GM18858 (cell line): ENCODE measurements around the gene STARD13.
"Not testable (repeated sequence)": the region's sequence is repeated elsewhere in the genome, so short reads cannot be mapped to it uniquely, and the experiment has no call there.

Source experiments
- ATAC-seq: cut with Tn5 transposase; IDR thresholded peaks from one replicate; pipeline ENCODE4 v1.9.1; 2021; ENCODE audit not compliant: unreplicated experiment

The STARD13 gene

DNA sequence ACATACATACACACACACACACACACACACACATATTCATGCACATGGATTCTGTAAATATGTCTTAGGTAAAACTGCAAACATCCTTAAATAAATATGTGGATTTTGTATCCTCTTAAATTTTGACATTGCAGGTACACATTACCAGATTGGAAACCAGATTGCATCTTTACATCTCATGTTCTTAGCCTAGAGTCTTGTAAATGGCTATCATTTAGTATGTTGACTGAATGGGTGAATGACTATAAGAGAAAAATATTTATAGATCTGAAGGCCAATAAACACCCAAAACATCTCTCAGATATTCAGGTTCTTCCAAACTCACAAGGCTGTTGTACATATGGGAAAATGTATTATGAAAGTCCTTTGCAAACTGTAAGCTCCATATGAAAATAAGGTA, 104.3 kb downstream of the STARD13 start:
- no peak for ATAC-seq

DNA sequence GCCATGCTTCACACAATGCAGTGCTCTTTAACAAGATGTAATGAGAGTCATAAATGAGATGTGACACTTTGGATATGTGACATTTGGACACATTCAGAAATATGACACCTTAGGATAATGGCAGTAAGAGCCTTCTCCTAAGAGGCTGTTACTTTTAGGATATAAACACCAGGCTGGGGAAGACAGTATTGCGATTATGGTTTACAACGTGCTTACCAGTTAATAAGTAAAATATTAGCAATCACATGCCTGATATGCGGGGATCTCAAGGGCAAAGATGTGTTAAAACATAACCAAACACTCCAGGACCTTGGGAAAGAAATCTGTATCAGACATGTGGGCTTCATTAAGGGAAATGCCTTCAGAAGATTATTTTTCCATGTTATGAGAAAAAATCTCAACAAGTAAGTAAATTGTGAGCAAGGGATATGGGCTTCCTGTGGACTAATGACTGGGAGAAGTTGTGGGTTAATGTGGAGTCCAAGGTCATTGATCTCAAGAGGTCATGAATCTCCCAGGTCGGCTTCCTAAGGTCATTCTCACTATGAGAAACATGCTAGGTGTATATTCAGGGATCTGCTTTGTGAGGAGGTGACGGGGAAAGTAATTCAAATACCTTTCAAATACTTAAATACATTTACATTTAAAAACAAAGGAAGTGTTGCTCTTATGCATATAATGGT, 105.3 kb downstream of the STARD13 start:
- ATAC-seq, result no peak

DNA sequence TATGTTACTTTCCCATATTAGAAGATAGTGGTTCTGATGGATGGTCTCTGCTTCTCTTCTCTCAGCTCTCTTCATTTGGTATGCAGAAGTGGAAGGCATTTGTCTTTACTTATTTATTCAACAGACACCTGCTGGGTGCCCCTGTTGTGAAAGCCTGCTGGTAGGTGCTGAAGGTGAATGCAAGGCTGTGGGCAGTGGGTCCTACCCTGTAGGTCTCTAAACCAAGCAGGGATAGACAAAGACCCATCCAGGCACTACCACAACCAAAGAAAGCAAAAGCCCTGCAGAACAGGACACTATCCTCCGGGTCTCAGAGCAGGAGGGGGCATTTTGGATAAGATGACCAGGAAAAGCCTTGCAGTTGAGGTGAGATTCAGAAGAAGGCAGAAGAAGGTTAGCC, 106.1 kb downstream of the STARD13 start:
- no peak for ATAC-seq

DNA sequence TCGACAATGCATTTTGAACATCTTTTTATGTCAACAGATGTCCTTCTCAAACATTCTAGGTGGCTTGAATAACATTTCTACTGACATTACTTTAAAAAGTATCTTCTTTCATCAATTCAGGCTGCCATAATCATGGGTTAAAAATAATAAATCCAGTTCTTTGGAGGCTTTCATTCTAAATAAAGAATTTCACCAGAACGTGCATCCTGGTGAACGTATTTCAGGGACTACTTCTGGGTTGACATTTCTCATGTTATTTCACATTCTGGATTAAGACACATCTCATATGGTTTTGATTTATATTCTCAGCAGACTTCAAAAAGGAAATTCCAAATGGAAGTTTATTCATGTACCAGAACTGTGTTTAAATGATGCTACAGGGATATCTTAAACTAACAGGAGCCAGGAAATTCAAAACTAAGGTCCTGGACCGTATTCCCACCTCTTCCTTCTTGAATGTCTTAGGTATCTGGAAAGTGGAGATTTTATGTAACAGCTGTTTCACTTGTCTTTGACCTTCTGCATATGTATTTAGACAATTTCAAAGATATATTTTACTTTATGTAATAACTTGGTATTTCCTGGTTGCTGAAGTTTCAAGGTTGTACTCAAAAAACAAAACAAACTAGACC, 107.2 kb downstream of the STARD13 start:
- no peak for ATAC-seq

DNA sequence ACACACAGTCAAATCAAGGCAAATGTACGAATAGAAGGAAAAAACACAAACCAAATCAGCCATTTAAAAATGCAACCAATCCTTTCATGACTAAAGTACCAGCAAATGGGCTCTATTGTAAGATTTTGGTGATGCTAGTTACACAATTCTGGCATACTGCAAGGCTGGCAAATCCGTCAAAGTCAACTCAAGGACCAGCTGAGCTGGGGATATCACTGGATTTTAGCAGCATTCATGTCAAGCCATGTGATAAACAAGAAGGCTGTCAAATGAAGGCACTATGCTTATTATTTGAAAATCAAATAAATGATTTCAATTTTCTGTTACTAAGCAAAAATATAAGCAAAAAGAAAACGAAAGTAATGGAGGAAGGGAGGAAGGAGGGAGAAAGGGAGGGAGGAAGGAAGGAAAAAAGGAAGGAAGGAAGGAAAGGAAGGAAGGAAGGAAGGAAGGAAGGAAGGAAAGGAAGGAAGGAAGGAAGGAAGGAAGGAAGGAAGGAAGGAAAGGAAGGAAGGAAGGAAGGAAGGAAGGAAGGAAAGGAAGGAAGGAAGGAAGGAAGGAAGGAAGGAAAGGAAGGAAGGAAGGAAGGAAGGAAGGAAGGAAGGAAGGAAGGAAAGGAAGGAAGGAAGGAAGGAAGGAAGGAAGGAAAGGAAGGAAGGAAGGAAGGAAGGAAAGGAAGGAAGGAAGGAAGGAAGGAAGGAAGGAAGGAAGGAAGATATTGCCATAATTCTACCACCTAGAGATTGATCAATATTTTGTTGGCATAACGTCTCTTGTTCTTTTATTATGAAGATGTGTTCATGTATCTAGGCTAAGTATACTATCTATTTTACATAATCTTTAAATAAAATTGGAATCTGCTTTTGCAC, 108.0 kb downstream of the STARD13 start:
- not testable (repeated sequence) for ATAC-seq

DNA sequence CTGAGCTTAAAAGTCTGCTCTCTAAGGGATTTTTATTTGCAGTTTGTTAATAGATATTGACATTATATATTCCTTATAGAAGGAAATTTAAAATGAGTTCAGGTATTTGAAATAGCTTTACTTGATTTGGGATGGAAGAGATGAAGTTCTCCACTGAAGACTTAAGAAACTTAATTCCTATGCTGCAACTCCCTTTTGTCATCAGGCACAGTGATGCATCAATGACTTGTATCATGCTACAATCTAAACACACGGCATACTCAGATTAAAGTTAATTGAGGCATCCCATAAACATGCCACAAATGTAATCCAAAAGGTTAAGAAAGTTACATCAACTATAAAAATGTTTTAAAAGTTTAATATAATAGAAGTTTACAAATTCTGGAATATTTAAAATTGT, 109.0 kb downstream of the STARD13 start:
- no peak for ATAC-seq

DNA sequence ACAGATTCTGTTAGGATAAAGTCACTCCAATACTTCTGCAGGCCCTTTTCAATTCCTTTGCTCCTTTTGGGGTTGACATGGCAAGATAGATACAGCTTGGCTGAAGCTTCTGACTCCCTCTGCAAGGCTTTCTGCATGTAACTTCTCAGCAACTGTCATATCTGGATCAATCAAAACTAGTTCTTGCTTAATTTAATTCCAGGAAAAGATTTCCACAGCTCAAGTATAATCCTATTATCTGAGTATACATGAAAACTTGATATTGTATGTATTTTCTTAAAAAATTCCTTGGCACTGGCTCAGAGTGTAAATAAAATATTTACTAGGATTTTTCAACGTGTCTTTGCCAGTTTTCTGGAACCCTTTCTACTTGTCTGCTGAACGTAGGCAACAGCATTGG, 109.6 kb downstream of the STARD13 start:
- ATAC-seq, result no peak

DNA sequence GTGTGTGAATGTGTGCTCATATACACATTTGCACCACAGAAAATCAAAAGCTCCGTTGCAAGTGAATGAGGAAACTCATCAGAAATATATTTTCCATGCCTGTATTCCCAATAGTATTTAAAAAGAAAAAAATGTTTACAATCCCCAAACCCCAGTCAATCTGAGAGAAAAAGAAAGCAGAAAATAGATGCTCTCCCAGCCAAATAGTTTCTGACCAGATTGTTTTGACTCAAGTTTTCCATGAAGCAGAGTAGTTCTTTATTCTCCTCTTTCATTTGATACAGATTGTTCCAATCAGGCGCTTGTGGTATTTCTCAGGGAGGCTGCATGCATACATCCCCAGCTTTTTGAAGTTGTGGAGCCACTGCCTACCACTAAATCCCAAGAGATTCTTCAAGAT, 110.6 kb downstream of the STARD13 start:
- ATAC-seq, result no peak

DNA sequence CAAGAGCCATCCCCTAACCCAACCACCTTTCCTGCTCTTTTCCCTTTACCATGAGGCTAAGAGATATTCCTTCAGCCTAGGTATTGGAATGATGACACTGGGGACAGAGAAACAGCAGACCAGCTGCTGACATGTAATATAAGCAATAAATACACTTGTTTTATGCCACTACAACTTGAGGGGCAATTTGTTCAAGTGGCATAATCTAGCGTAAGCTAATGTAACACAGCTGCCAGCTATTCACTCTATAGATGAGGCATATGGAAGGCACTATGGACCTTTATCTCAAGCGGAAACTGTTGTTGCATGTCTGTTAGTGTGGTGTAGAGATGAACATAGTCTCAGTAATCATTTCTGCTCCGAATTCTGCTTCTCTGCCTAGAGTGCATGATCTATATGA, 111.1 kb downstream of the STARD13 start:
- ATAC-seq, result no peak

DNA sequence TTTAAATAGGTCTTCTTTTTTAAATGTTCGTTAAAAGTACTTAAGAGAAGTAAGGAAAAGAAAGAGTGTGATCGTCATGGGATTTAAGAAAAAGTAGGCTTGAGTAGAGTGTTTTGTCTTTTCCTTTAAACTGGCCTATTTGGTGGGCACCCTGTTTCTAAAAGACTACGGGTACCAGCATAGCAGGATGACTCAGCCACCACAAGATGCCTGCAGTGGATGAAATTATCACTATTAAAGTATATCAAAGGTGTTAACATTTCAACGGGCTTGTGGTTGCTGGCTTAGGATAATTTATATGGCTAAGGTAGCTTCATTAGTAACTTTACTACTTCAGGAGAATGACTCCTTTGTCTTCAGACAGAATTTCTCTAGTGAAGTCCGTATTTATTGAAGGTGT, 112.6 kb downstream of the STARD13 start:
- no peak for ATAC-seq

DNA sequence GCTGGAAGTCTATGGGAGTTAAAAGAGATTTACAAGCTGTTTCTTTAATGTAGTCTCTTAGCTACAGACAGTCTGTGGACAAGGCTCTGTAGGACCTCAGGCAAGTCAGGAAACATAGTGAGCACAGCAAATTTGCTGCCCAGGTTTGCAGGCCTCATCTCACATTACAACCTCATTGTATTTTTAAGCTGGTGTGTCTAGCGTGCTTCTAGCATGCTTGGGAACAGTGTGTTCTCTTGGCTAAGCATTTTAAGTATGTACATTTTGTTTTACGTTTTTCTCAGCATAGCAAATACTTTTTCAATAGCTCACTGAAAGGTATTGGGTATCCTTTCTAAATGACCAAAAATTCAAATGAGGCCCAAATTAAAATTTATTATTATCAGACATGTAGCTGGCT, 113.2 kb downstream of the STARD13 start:
- ATAC-seq, result no peak

DNA sequence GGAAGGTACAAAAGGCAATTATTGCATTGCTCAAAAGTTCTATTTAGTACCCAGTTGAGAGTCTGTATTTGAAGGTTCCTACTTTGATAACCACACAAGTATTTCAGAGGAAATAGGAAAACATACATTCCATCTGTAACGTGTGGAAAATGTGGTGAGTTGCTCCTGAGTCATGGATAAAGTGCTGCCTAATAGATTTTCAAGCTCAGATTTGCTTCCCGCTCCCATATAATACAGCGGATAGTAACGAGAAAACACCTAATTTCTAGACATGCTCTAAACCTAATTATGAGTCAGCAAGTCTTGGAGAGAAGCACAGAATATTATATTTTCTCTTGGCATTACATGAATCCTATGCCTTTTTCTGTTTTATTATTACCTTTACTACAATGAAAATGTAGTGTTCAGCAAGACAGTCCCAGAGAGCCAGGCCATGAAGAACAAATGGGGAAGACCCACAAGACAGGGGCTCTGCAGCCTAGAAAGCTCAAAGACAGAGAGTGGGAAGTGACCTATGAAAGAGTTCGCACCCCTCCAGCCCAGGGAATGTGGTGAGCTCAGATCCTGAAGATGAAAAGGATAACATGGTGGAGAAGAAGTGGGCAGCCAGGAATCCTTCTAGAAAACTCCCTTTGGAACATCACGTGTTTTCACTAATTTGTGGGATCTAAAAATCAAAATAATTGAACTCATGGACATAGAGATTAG, 116.1 kb downstream of the STARD13 start:
- no peak for ATAC-seq

DNA sequence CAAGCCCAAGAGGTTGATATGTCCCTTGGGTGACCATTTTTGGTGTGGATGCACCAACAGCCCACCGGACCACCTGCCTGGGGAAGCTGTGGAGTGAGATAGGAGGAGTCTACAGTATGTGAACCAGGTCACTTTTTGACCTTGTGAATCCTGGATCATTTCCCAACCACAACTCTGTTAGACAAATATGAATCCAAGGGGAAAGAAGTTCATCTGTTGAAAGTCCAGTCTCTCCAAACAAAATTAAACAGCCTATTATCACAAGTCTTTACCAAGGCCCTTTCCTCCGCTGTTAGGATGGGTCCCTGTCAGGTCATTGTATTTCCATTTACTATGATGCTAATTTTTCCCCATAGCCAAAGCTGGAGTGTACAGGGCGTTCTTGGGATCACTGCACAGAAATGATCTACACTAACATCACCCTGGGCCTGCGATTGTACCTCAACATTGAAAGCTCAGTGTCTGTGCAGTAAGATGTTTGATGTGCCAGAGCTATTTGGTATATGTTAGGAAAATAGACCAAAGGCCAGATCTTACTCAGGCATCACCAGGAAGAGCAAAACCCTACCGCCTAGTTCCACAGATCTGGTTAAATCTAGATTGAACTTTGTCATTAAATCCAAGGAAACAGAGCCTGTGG, 117.1 kb downstream of the STARD13 start:
- no peak for ATAC-seq

DNA sequence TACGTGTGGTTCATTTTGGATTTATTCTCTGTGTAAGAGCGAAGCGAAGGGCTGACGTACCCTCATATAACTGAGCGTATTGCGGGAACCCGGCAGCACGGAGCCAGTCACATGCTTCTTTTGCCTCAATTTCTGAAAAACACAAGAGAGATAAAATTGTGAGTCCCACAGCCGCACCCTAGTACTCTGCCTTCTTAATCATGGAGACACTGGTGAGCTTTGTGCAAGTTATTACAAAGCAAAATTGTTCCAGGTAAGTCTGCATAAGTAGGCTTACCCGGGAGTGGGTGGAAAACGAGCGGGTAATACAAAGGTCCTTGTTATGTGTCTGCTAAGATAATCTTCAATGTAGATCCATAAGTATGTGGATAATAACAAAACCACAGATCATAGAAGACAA, 118.1 kb downstream of the STARD13 start:
- no peak for ATAC-seq

DNA sequence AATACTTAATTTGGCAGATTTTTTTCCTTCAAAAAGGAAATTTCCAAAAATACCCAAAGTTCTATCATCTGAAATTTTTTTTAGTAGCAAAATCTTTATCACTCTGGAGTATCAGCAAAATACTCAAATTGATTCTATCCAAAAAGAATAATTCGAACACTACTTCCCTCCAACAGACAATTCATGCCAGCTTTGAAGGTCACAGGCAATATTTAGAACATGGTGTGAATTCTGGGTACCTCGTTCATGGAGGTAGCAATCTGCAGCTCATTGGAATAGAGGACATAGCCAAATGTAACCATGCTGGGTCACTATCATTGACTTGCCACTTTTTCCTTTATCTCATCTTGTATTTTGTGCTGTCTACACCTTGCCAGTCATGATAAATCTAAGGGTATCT, 119.8 kb downstream of the STARD13 start:
- ATAC-seq, result no peak

DNA sequence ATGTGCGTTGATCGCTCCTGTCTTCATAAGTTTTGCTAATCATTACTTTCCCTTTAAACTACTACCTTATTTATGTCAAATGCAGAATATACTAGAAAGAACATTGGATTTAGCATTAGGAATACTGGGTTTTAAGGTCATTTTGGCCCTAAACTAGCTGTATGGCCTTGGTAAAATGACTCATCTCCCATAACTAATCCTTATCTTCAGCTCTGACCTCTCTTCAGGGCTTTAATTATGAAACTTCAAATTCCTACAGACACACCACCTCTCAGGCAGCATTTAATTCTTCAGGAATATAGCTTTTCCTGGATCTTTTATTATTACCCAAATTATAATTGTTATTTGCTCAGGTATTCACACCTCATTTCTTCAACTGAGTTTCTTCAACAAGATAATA, 121.2 kb downstream of the STARD13 start:
- ATAC-seq, result no peak

DNA sequence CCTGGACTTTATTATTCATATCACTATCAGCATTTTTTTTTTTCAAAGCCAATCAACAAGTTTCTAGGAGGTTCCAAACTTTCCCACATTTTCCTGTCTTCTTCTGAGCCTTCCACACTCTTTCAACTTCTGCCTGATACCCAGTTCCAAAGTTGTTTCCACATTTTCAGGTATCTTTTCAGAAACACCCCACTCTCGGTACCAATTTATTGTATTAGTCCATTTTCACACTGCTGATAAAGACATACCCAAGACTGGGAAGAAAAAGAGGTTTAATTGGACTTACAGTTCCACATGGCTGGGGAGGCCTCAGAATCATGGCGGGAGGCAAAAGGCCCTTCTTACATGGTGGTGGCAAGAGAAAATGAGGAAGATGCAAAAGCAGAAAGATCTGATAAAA, 122.8 kb downstream of the STARD13 start:
- not testable (repeated sequence) for ATAC-seq

DNA sequence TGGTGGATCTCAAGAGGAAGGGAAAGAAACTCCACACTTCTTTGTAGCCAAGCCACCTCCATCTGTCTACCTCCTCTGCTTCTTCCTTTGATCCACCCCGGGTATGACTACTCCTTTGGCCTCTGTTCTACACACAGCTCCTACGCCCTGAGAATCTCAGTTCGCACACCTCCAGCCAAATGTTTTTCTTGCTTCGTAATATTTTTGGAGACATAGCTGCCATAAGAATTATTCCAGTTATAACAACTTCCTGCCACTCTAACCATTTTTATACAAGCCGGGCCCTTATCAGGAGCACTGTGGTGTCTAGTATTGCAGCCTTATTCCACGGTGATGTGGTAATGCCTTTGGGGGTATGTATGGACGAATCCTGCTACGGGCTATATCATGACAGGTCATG, 126.7 kb downstream of the STARD13 start:
- ATAC-seq, result no peak

DNA sequence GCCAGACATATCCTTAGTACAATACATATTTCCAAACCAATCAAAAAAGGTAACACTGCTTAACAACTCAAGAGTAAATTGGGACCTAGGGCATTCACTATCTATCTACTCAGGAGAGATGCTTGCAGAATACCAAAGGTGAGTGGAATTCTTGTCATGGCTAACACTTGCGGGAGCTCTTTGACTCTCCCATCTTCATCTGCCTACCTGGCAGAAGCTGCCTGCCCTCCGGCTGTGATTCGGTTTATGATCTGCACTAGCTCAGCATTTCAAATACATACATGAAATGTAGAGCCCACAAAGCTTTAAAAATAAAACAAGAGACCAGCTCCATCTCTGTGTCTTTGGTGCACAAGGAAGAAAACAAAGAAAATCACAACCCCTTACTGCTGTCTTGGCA, 127.3 kb downstream of the STARD13 start:
- no peak for ATAC-seq

DNA sequence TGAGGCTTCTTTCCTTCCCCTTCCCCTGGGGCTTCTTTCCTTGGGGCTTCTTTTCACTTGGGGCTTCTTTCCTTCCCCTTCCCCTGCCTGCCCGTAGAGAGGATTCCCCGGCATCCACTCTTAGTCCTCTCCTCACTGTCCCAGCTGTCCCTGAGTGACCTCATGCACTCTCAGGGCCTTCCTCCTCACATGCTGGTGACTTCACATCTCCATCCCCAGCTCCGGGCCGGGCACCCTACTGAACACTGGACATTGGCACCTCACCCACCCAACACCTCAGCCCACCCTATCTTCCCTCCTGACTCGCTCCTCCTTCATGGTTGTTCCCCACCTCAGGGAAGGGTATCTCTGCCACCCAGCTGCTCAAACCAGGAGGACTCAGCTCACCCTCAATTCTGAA, 130.6 kb downstream of the STARD13 start:
- ATAC-seq, result no peak
